OCI-LY7 (cell line): ENCODE results near the gene MTHFD1.

Source experiments
- CTCF ChIP-seq: fragments of 200-600 bp; sonication (generic); conservative IDR thresholded peaks from 2 replicates; pipeline ENCODE4 v1.5.1; 2014; ENCODE audit warnings: mild to moderate bottlenecking, antibody characterized with exemption, low read length, moderate library complexity, mixed read lengths
- EZH2phosphoT487 ChIP-seq: fragments of 200-600 bp; sonication (generic); IDR thresholded peaks from 2 replicates; pipeline ENCODE4 v1.6.1; 2018; ENCODE audit warnings: low read depth, borderline replicate concordance, mild to moderate bottlenecking, mixed run types, antibody characterized with exemption, low read length, moderate library complexity, mixed read lengths

GRCh38 chr14:64444984-64445845, 57.1 kb downstream of the MTHFD1 start:
- no peak for TF ChIP-seq CTCF
- no peak for TF ChIP-seq EZH2phosphoT487
